ENCODE data around the gene FAM161A. TPM values are rescaled to one million over a fixed set of nuclear protein-coding genes. Genes with fewer than 3 reads are reported as not detected.

The FAM161A gene
- total and polyA plus RNA-seq, 2 experiments from 2014 or later = 16.2 to 27.4 TPM

DNA sequence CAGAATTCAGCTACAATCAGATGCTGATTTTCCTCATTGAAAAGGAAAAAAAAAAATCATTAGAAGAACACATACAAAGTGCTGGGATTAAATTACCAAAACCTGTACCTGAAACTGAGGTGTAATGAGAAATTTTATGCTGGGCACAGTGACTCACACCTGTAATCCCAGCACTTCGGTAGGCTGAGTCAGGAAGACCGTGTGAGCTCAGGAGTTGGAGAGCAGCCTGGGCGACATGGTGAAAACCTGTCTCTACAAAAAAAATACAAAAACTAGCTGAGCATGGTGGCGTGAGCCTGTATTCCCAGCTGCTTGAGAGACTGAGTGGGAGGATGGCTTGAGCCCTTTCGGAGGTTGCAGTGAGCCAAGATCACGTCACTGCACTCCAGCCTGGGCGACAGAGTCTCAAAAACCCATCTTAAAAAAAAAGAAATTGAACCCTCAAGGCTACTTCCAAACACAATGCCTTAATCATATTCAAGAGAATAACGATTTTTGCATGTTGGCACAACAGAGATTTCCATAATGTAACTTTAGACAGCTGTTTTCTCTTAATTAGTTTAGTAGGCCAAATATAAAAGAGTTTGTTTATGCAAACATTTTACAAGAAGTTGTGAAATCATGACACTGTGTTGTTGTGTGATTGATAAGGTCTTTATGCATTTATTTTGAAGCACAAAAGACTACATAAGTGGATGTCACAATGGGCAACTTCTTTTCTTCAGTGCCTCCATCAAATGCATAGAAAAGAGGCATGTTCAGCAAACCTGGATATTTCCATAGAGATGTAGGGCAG is 63.9 kb downstream of the FAM161A start:
- H3K4me2 ChIP-seq = no peak overlapping the region
- H3K27ac ChIP-seq (ENCODE audit: low read depth) = no peak overlapping the region
- no peaks in the 10 kb centered on the region for H4K20me1 ChIP-seq (replicated peaks; ENCODE audit: insufficient read depth)
- peaks cover 4% of the 10 kb centered on the region; the same call in 1 of the 2 replicates for H3K9me2 ChIP-seq (ENCODE audit: insufficient read depth)
- H3K36me3 Mint-ChIP-seq (ENCODE audit: low read depth) = no peaks in the 10 kb centered on the region
- no peak overlapping the region for H3K4me3 ChIP-seq
- no peaks in the 10 kb centered on the region for H3K4me1 ChIP-seq (ENCODE audit: insufficient read depth)
- H3K9me3 Mint-ChIP-seq = no peaks in the 10 kb centered on the region
- 0 out of 2 replicates have a peak, but pooled peaks cover 2% of the 10 kb centered on the region for H3K27me3 ChIP-seq (ENCODE audit: insufficient read depth)
- ATAC-seq = no peak
- H3K27me3 Mint-ChIP-seq (ENCODE audit: insufficient read depth, low read depth, poor library complexity) = peaks cover 7% of the 10 kb centered on the region
- DNase-seq (ENCODE audit: low spot score) = no peak
- no peak overlapping the region for H3K4me3 Mint-ChIP-seq
- H3K36me3 ChIP-seq (ENCODE audit: insufficient read depth) = no peaks in the 10 kb centered on the region
- H2AFZ ChIP-seq = no peak overlapping the region
- TF ChIP-seq CREB1 (CRISPR knock-in tag; IDR thresholded peaks at IDR 0.05; ENCODE audit: low read depth) = no peak
- TF ChIP-seq, protein P1, sequence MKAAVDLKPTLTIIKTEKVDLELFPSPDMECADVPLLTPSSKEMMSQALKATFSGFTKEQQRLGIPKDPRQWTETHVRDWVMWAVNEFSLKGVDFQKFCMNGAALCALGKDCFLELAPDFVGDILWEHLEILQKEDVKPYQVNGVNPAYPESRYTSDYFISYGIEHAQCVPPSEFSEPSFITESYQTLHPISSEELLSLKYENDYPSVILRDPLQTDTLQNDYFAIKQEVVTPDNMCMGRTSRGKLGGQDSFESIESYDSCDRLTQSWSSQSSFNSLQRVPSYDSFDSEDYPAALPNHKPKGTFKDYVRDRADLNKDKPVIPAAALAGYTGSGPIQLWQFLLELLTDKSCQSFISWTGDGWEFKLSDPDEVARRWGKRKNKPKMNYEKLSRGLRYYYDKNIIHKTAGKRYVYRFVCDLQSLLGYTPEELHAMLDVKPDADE (IDR thresholded peaks at IDR 0.05) = no peak
- TF ChIP-seq, protein P2, sequence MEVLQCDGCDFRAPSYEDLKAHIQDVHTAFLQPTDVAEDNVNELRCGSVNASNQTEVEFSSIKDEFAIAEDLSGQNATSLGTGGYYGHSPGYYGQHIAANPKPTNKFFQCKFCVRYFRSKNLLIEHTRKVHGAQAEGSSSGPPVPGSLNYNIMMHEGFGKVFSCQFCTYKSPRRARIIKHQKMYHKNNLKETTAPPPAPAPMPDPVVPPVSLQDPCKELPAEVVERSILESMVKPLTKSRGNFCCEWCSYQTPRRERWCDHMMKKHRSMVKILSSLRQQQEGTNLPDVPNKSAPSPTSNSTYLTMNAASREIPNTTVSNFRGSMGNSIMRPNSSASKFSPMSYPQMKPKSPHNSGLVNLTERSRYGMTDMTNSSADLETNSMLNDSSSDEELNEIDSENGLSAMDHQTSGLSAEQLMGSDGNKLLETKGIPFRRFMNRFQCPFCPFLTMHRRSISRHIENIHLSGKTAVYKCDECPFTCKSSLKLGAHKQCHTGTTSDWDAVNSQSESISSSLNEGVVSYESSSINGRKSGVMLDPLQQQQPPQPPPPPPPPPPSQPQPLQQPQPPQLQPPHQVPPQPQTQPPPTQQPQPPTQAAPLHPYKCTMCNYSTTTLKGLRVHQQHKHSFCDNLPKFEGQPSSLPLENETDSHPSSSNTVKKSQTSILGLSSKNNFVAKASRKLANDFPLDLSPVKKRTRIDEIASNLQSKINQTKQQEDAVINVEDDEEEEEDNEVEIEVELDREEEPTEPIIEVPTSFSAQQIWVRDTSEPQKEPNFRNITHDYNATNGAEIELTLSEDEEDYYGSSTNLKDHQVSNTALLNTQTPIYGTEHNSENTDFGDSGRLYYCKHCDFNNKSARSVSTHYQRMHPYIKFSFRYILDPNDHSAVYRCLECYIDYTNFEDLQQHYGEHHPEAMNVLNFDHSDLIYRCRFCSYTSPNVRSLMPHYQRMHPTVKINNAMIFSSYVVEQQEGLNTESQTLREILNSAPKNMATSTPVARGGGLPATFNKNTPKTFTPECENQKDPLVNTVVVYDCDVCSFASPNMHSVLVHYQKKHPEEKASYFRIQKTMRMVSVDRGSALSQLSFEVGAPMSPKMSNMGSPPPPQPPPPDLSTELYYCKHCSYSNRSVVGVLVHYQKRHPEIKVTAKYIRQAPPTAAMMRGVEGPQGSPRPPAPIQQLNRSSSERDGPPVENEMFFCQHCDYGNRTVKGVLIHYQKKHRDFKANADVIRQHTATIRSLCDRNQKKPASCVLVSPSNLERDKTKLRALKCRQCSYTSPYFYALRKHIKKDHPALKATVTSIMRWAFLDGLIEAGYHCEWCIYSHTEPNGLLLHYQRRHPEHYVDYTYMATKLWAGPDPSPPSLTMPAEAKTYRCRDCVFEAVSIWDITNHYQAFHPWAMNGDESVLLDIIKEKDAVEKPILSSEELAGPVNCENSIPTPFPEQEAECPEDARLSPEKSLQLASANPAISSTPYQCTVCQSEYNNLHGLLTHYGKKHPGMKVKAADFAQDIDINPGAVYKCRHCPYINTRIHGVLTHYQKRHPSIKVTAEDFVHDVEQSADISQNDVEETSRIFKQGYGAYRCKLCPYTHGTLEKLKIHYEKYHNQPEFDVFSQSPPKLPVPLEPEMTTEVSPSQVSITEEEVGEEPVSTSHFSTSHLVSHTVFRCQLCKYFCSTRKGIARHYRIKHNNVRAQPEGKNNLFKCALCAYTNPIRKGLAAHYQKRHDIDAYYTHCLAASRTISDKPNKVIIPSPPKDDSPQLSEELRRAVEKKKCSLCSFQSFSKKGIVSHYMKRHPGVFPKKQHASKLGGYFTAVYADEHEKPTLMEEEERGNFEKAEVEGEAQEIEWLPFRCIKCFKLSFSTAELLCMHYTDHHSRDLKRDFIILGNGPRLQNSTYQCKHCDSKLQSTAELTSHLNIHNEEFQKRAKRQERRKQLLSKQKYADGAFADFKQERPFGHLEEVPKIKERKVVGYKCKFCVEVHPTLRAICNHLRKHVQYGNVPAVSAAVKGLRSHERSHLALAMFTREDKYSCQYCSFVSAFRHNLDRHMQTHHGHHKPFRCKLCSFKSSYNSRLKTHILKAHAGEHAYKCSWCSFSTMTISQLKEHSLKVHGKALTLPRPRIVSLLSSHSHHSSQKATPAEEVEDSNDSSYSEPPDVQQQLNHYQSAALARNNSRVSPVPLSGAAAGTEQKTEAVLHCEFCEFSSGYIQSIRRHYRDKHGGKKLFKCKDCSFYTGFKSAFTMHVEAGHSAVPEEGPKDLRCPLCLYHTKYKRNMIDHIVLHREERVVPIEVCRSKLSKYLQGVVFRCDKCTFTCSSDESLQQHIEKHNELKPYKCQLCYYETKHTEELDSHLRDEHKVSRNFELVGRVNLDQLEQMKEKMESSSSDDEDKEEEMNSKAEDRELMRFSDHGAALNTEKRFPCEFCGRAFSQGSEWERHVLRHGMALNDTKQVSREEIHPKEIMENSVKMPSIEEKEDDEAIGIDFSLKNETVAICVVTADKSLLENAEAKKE (CRISPR knock-in tag; IDR thresholded peaks at IDR 0.05) = no peak
- TF ChIP-seq EZH2 (IDR thresholded peaks at IDR 0.05; ENCODE audit: low read depth, unreplicated experiment) = no peak
- TF ChIP-seq JUNB (IDR thresholded peaks at IDR 0.05; ENCODE audit: unreplicated experiment) = no peak
- no peak for TF ChIP-seq POLR2AphosphoS5 (IDR thresholded peaks at IDR 0.05; ENCODE audit: low read depth)
- H3K27ac Mint-ChIP-seq = no peak overlapping the region
- H3F3A ChIP-seq (replicated peaks; ENCODE audit: low read depth) = no peaks in the 10 kb centered on the region
- H3K79me2 ChIP-seq (replicated peaks; ENCODE audit: insufficient read depth) = no peaks in the 10 kb centered on the region
- H3K4me1 Mint-ChIP-seq = no peaks in the 10 kb centered on the region
